HL-60 (cell line): Measurements from ENCODE around the gene TACR1.

Experiments used
- DNase-seq, 2 experiments: peaks; one replicate each; pipeline ENCODE4 v3.0.0-alpha.2; 2010 to 2020; ENCODE audit warnings: low read depth in 1 of 2, low spot score in 1 of 2
- H3K27ac ChIP-seq: fragments of 250-450 bp; sonication (Bioruptor Pico); replicated peaks from 2 replicates; pipeline ENCODE4 v1.5.1; 2020; ENCODE audit warnings: mild to moderate bottlenecking, moderate library complexity
- H3K27me3 ChIP-seq: fragments of 250-450 bp; sonication (Bioruptor Pico); 2 replicates; pipeline ENCODE4 v1.5.1; 2021; ENCODE audit warnings: mild to moderate bottlenecking, moderate library complexity; ENCODE audit not compliant: insufficient read depth, poor library complexity, severe bottlenecking
- H3K4me3 ChIP-seq: replicated peaks from 2 replicates; pipeline ENCODE4 v1.5.1; 2011; ENCODE audit warnings: mild to moderate bottlenecking, control low read depth, low read length; ENCODE audit not compliant: insufficient read depth
- GABPA ChIP-seq: IDR thresholded peaks from 2 replicates; pipeline ENCODE4 v1.6.1; 2012; ENCODE audit warnings: low read depth
- POLR2AphosphoS5 ChIP-seq: IDR thresholded peaks from 2 replicates; pipeline ENCODE4 v1.6.1; 2012; ENCODE audit warnings: low read depth
- REST ChIP-seq: IDR thresholded peaks from 2 replicates; pipeline ENCODE4 v1.6.1; 2012; ENCODE audit warnings: low read depth; ENCODE audit not compliant: insufficient replicate concordance
- SPI1 ChIP-seq: IDR thresholded peaks from 2 replicates; pipeline ENCODE4 v1.6.1; 2012; ENCODE audit warnings: low read depth, mild to moderate bottlenecking, borderline replicate concordance
- TF ChIP-seq, protein P1 (sequence below): IDR thresholded peaks from one replicate; pipeline ENCODE4 v1.5.1; 2011; ENCODE audit warnings: low read length, control low read depth, inconsistent platforms; ENCODE audit not compliant: insufficient read depth

Gene TACR1

DNA sequence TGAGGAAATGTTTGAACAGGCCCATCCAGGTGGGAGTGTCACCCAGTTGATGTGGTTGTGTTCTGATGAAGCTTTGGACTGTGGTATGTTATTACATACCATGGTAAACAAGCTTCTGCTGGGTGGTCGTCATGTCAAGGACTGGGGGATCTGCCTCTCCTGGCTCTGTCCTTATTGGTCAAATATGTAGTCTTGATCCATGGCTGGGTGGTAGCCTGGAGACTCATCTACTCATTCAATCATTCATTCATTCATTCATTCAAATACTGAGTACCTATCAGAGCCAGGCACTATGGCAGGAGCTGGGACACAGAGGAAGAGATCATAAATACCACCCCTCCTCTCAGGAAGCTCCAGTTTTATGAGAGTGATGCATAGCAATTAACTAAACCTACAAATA, 60.8 kb downstream of the TACR1 start:
- H3K27ac ChIP-seq, result no peak overlapping the region
- TF ChIP-seq, protein P1, sequence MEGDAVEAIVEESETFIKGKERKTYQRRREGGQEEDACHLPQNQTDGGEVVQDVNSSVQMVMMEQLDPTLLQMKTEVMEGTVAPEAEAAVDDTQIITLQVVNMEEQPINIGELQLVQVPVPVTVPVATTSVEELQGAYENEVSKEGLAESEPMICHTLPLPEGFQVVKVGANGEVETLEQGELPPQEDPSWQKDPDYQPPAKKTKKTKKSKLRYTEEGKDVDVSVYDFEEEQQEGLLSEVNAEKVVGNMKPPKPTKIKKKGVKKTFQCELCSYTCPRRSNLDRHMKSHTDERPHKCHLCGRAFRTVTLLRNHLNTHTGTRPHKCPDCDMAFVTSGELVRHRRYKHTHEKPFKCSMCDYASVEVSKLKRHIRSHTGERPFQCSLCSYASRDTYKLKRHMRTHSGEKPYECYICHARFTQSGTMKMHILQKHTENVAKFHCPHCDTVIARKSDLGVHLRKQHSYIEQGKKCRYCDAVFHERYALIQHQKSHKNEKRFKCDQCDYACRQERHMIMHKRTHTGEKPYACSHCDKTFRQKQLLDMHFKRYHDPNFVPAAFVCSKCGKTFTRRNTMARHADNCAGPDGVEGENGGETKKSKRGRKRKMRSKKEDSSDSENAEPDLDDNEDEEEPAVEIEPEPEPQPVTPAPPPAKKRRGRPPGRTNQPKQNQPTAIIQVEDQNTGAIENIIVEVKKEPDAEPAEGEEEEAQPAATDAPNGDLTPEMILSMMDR, result no peak
- no peak for TF ChIP-seq SPI1
- no peak for TF ChIP-seq REST
- no peak for TF ChIP-seq POLR2AphosphoS5
- no peak for TF ChIP-seq GABPA

GRCh38 chr2:75135776-75136400, 63.4 kb downstream of the TACR1 start:
- H3K27me3 ChIP-seq, result peaks cover 5% of the 10 kb centered on the region
- H3K4me3 ChIP-seq, result no peak overlapping the region
- no peak for DNase-seq
- H3K27ac ChIP-seq, result no peak overlapping the region
- no peak for TF ChIP-seq SPI1
- no peak for TF ChIP-seq GABPA
- TF ChIP-seq, protein P1, result no peak
- no peak for TF ChIP-seq POLR2AphosphoS5
- no peak for TF ChIP-seq REST

More for the DNA sequence above, 60.8 kb downstream of the TACR1 start:
- no peak for DNase-seq
- Histone ChIP-seq H3K4me3 (no peak overlapping the region), H3K27me3 (peaks cover 9% of the 10 kb centered on the region)

GRCh38 chr2:75134860-75135259, 64.5 kb downstream of the TACR1 start:
- TF ChIP-seq GABPA (no peak), REST (no peak), SPI1 (no peak), POLR2AphosphoS5 (no peak)
- TF ChIP-seq, protein P1, result no peak
- no peak overlapping the region for H3K27ac ChIP-seq
- no peak for DNase-seq
- peaks cover 2% of the 10 kb centered on the region for H3K27me3 ChIP-seq
- no peak overlapping the region for H3K4me3 ChIP-seq
